Skeletal muscle cell (primary cell): ENCODE data around the gene WIPF2.

Source experiments
- DNase-seq: peaks from one replicate; pipeline ENCODE4 v3.0.0-alpha.2; 2010; ENCODE audit warnings: low read depth
- H3K4me3 ChIP-seq: 2 replicates; pipeline ENCODE4 v1.5.1; 2011; ENCODE audit warnings: low read depth, mild to moderate bottlenecking, control low read depth, low read length, moderate library complexity

The WIPF2 gene

DNA sequence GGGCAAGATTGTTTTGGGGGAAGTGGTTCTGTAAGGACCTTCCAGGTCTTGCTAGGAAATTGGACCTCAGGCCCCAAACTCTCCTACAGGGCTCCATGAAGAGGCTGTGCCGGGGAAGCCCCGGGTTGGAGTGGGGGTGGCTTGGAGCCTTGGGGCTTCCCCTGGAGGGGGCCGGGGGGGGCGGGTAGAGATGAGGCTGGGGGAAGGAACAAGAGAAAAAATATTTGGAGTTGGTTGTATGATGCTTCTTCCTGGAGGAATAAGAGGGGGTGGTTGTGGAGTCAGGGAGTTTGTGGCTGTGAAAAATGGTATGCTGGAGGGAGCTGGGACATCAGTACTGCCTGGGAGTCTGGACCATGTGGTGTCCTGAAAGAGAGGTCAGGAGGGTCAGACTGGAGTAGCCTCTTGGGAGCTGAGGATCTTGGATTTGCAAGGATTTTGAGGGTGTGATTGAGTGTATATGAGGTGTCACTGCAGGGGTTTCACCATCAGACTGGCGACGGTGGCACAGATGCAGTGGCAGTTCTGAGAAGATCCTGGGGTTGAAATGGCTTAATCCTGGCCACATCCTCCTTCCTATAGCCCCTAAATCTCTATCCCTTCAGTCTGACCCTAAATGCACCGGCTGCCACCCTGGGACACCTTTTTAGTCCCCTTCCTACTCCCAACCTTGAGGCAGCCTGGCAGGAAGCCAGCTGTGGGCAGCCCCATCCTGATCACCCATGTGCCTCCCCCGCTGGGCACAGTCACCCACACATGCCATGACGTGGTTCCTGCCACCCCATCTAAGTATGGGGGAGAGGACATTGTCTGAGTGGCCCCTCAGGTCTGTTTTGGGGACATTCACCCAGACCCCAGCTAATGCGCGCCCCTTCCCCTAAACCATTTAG, 100.8 kb downstream of the WIPF2 start:
- DNase-seq: no peak
- H3K4me3 ChIP-seq: peak overlapping the region; percentile 96

DNA sequence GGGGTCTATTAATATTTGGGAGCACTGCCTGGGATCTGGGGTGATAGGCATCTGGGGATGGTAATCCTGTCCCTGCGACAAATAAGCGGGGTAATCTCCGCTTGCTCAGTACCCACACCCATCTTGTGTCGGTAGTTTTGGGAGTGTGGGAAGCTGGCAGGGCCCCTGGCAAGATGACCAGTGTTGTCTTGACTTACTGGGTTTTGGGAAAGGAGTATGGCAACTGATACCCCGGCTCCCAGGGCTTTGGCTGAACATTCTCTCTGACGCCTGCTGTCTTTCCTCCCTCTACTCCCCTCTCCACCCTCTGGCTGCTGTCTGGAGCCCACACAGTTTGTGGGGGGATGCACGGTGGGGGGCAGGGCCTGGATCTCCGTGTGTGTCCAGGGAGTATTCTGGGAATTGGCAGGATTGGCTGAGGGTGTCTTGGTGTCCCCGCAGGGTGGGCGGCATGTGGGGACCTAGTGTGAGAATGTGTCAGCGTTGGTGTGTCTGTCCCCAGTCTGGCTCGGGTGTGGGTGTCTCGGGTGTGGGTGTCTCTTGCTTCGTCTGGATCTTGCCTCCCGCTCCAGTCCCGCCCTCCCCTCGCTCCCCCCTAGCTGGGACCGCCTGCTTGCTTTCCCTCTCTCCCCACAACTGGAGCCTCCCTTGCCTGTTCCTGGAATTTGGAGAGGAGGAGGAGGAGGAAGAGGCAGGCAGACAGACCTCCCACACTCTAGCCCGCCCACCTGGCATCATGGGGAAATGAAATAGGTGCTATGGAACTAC, 101.8 kb downstream of the WIPF2 start:
- H3K4me3 ChIP-seq: peak overlapping the region; percentile 96
- DNase-seq: no peak

GRCh38 chr17:40321524-40321929, 102.4 kb downstream of the WIPF2 start:
- H3K4me3 ChIP-seq: peak overlapping the region; percentile 27
- no peak for DNase-seq

GRCh38 chr17:40321961-40322357, 102.9 kb downstream of the WIPF2 start:
- H3K4me3 ChIP-seq: peak overlapping the region; percentile 27
- DNase-seq: no peak

GRCh38 chr17:40322358-40323315, 103.5 kb downstream of the WIPF2 start:
- DNase-seq: no peak
- peak overlapping the region; percentile 27 for H3K4me3 ChIP-seq

DNA sequence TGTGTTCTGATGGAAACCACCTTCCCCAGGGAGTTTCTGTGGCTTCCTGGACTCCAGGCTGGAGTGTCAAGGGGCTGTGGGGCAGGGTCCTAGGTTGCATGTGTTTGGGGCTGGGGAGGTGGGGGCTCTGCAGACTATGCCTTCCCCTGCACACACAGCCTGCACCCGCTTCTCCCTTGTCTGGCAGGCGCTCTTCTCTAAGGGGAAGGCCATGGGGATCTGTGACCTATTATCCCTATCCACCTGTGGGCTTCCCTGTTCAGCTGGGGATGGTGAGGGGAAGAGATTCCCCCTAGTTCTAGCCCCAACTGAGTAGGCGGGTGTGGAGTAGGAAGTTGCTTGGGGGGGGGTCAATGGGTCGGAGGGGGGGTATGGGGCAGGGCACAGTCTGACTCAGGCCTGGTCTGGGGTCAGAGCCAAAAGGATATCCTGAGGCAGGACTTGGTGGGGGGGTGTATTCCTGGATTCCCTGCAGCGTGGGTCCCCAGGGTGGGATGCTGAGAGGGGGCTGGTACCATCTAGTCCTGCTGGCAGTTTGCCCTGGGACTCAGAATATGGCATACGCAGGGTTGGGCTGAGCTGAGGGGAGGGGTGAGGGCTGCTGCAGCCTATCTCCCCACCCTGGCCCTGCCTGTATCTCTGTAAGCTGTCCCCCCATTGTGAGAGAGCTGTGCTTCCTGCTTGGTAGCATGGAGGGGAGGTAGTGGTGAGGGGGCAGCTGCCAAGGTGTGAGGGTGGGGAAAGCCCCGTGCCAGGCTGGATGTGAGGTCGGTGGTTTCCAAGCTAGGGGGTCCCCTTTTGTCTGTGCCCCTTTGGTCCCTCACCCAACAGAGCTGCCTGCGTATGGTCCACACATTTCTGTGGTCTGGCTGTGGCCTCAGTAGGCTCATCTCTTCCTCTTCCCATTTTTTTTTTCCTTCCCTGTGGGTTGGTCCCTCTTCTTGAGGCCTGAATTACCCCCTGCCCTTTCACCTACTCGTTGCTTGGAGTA, 104.6 kb downstream of the WIPF2 start:
- no peak for DNase-seq
- no peak overlapping the region for H3K4me3 ChIP-seq

- DNase-seq: no peak
- no peak overlapping the region for H3K4me3 ChIP-seq
Measured at GRCh38 chr17:40325156-40326013, 106.3 kb downstream of the WIPF2 start.

- no peak overlapping the region for H3K4me3 ChIP-seq
- DNase-seq: no peak
Measured at GRCh38 chr17:40326014-40326831, 107.1 kb downstream of the WIPF2 start.

GRCh38 chr17:40326832-40327199, 107.7 kb downstream of the WIPF2 start:
- no peak for DNase-seq
- no peak overlapping the region for H3K4me3 ChIP-seq

GRCh38 chr17:40327244-40327729, 108.2 kb downstream of the WIPF2 start:
- no peak overlapping the region for H3K4me3 ChIP-seq
- DNase-seq: no peak

- DNase-seq: no peak
- no peak overlapping the region for H3K4me3 ChIP-seq
Measured at GRCh38 chr17:40327735-40328385, 108.8 kb downstream of the WIPF2 start.

- H3K4me3 ChIP-seq: no peak overlapping the region
- no peak for DNase-seq
Measured at GRCh38 chr17:40328386-40328766, 109.3 kb downstream of the WIPF2 start.

DNA sequence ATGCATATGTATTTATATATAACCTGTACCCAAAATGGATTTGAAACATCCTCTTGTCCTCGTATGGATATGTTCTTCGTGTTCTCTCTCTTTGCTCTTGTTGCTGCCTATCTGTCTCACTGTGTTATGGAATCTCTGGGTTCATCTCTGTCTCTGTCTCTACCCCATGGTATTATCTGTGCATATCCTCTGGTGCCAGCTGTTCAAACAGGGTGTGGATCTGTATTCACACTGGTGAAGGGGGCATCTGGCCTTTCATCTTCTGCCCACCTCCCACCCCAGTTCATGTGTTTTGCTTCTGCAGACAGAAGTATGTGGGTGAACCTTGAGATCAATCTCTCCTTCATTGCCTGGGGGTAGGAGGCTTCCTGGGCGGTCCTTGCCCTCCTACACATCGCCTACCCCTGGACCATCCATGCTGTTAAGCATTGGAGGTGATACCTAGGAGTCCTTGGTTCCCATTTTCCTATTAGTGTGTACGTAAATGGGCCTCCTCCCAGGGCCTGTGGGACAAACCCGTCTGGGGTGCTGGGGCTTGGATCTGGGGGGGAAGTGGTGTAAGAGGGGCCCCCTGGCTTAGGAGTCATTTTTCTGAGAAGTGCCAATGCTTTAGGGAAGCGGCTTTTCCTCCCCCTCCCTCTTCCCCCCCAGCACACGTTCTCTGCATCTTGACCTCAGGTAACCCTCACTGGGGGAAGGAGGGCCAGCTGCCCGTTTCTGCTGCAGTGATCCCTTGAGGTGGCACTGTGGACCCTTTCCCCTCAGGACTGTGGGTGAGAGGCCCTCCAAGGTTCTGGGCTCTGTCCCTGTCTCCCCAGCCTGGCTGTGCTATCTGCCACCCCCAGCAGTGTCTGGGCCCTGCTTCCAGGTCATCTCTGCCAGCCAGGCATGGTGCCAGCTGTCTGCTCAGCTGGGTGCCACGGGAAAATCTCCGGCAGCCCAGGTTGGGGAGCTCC, 111.0 kb downstream of the WIPF2 start:
- DNase-seq: no peak

GRCh38 chr17:40330850-40331470, 111.9 kb downstream of the WIPF2 start:
- DNase-seq: no peak
- H3K4me3 ChIP-seq: no peak overlapping the region

More for the DNA sequence above, 111.0 kb downstream of the WIPF2 start:
- H3K4me3 ChIP-seq: no peak overlapping the region
